Measurements from ENCODE around the gene RUSC1. TPM values are rescaled to one million over a fixed set of nuclear protein-coding genes. Genes with fewer than 3 reads are reported as not detected.

The RUSC1 gene
- total RNA-seq, 2 donors from 2014 or later: 74.5 to 83.8 TPM

DNA sequence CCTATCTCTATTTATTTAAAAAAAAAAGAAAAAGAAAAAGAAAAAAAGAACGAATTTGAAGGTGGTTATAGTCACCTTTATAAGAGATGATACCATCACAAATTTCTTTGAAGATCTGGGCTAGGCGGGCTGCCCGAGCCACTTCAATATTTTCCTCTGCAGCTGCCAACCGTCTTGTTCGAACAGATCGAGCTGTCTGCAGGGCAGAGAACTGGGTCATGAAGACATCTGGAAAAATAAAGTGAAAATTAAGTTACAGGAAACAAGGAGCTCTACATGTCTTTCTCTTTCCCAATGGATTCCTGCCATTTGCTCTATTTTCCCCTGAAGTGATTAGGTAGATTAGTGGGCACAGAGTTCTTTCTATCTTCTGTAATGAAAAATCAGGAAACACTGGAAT lies 31.9 kb downstream of the RUSC1 start:
- H3K27ac Mint-ChIP-seq: no peak overlapping the region
- H3K36me3 Mint-ChIP-seq (ENCODE audit: low read depth): peaks cover 55% of the 10 kb centered on the region
- no peaks in the 10 kb centered on the region for H3K9me3 Mint-ChIP-seq
- no peak overlapping the region for H3K9ac ChIP-seq (ENCODE audit: extremely low read depth, low read length, poor library complexity, severe bottlenecking)
- TF ChIP-seq, protein P1, sequence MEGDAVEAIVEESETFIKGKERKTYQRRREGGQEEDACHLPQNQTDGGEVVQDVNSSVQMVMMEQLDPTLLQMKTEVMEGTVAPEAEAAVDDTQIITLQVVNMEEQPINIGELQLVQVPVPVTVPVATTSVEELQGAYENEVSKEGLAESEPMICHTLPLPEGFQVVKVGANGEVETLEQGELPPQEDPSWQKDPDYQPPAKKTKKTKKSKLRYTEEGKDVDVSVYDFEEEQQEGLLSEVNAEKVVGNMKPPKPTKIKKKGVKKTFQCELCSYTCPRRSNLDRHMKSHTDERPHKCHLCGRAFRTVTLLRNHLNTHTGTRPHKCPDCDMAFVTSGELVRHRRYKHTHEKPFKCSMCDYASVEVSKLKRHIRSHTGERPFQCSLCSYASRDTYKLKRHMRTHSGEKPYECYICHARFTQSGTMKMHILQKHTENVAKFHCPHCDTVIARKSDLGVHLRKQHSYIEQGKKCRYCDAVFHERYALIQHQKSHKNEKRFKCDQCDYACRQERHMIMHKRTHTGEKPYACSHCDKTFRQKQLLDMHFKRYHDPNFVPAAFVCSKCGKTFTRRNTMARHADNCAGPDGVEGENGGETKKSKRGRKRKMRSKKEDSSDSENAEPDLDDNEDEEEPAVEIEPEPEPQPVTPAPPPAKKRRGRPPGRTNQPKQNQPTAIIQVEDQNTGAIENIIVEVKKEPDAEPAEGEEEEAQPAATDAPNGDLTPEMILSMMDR (conservative IDR thresholded peaks at IDR 0.05): no peak
- H3K4me1 Mint-ChIP-seq: peaks cover 17% of the 10 kb centered on the region
- H3K36me3 ChIP-seq (ENCODE audit: control insufficient read depth, insufficient read depth, low read length): peaks cover 47% of the 10 kb centered on the region
- DNase-seq: no peak
- no peaks in the 10 kb centered on the region for H3K27me3 Mint-ChIP-seq (ENCODE audit: insufficient read depth)
- H3K27ac ChIP-seq (ENCODE audit: low read depth, low read length): no peak overlapping the region
- H3K9me3 ChIP-seq (ENCODE audit: control insufficient read depth, low read length): no peaks in the 10 kb centered on the region
- H3K27me3 ChIP-seq (ENCODE audit: control insufficient read depth, insufficient read depth, low read length, poor library complexity, severe bottlenecking): no peaks in the 10 kb centered on the region
- WGBS, 2 experiments (ENCODE audit: insufficient coverage in 1 of 2, insufficient read length in 1 of 2): 95 to 100% methylated on average over 6 of the region's 6 CpGs
- H3K4me3 ChIP-seq (ENCODE audit: low read length): no peak overlapping the region
- peaks cover 3% of the 10 kb centered on the region for H3K4me1 ChIP-seq (ENCODE audit: control insufficient read depth, insufficient read depth, low read length)
- no peak overlapping the region for H3K4me3 Mint-ChIP-seq

DNA sequence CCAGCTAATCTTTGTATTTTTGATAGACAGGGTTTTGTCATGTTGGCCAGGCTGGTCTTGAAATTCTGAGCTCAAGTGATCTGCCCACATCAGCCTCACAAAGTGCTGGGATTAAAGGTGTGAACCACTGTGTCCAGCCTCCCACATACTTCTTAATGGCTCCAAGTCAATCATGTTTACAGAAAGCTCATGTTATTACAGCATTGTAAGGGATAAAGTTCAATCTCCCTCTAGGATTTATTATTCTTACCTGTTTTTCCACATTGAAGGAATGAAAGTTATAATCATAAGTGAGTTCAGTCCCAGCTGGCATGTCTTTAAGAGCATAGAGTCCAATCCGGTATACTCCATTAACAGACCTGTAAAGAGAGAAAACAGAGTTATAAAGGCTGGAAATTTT lies 39.4 kb downstream of the RUSC1 start:
- no peak overlapping the region for H3K4me3 ChIP-seq (ENCODE audit: low read length)
- 100% methylated on average over 1 of the region's 1 CpG for WGBS, 2 experiments (ENCODE audit: insufficient coverage in 1 of 2, insufficient read length in 1 of 2)
- no peaks in the 10 kb centered on the region for H3K4me1 ChIP-seq (ENCODE audit: control insufficient read depth, insufficient read depth, low read length)
- H3K36me3 Mint-ChIP-seq (ENCODE audit: low read depth): peaks cover 49% of the 10 kb centered on the region
- no peak overlapping the region for H3K4me3 Mint-ChIP-seq
- no peaks in the 10 kb centered on the region for H3K27me3 Mint-ChIP-seq (ENCODE audit: insufficient read depth)
- H3K27me3 ChIP-seq (ENCODE audit: control insufficient read depth, insufficient read depth, low read length, poor library complexity, severe bottlenecking): no peaks in the 10 kb centered on the region
- H3K27ac Mint-ChIP-seq: no peak overlapping the region
- H3K9me3 ChIP-seq (ENCODE audit: control insufficient read depth, low read length): no peaks in the 10 kb centered on the region
- TF ChIP-seq, protein P1 (conservative IDR thresholded peaks at IDR 0.05): no peak
- H3K36me3 ChIP-seq (ENCODE audit: control insufficient read depth, insufficient read depth, low read length): peaks cover 29% of the 10 kb centered on the region
- DNase-seq: no peak
- H3K4me1 Mint-ChIP-seq: no peaks in the 10 kb centered on the region
- no peak overlapping the region for H3K27ac ChIP-seq (ENCODE audit: low read depth, low read length)
- H3K9ac ChIP-seq (ENCODE audit: extremely low read depth, low read length, poor library complexity, severe bottlenecking): no peak overlapping the region
- H3K9me3 Mint-ChIP-seq: no peaks in the 10 kb centered on the region

DNA sequence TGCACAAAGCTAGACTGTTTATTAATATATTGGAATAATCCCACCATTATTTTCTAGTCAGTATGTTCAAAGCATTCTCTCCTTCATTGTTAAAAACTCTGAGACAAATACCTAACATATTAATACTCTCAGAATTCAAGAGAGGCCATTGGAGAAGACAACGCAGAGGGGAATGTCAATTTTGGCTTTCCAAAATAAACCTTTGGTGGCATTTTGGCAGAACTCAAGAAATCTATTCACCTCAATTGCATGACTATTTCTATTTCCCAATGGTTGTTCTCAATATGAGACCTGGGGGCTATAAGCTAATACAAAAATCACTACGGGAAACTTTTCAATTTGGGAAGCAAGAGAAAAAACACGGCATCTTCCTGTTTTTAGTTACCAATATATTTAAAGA lies 58.5 kb downstream of the RUSC1 start:
- no peaks in the 10 kb centered on the region for H3K4me1 ChIP-seq (ENCODE audit: control insufficient read depth, insufficient read depth, low read length)
- Mint-ChIP-seq H3K27me3 (ENCODE audit: insufficient read depth) (no peaks in the 10 kb centered on the region), H3K27ac (no peak overlapping the region), H3K4me1 (no peaks in the 10 kb centered on the region), H3K36me3 (ENCODE audit: low read depth) (peaks cover 48% of the 10 kb centered on the region), H3K9me3 (no peaks in the 10 kb centered on the region), H3K4me3 (no peak overlapping the region)
- no peak overlapping the region for H3K27ac ChIP-seq (ENCODE audit: low read depth, low read length)
- no peak overlapping the region for H3K9ac ChIP-seq (ENCODE audit: extremely low read depth, low read length, poor library complexity, severe bottlenecking)
- no peak for DNase-seq
- H3K36me3 ChIP-seq (ENCODE audit: control insufficient read depth, insufficient read depth, low read length): peaks cover 39% of the 10 kb centered on the region
- H3K27me3 ChIP-seq (ENCODE audit: control insufficient read depth, insufficient read depth, low read length, poor library complexity, severe bottlenecking): no peaks in the 10 kb centered on the region
- TF ChIP-seq, protein P1 (conservative IDR thresholded peaks at IDR 0.05): no peak
- 99 to 100% methylated on average over 1 to 3 of the region's 3 CpGs for WGBS, 2 experiments (ENCODE audit: insufficient coverage in 1 of 2, insufficient read length in 1 of 2)
- H3K4me3 ChIP-seq (ENCODE audit: low read length): no peak overlapping the region
- H3K9me3 ChIP-seq (ENCODE audit: control insufficient read depth, low read length): no peaks in the 10 kb centered on the region

All from endodermal cell (in vitro differentiated cells).